Astrocyte (in vitro differentiated cells and primary cell): ENCODE measurements around the gene MAPKAPK3. TPM values are rescaled to one million over a fixed set of nuclear protein-coding genes. Genes with fewer than 3 reads are reported as not detected.

ENCODE experiments used
- DNase-seq: peaks from one replicate; pipeline ENCODE4 v3.0.0-alpha.2; 2010; ENCODE audit warnings: low read depth
- FAIRE-seq: peaks from 2 replicates; lab custom pipeline; 2011; peaks lifted over from hg19 to GRCh38; lab: Jason Lieb, UNC
- H2AFZ ChIP-seq: 2 replicates; pipeline ENCODE4 v1.6.0; 2012; ENCODE audit warnings: low read depth, low read length, inconsistent platforms
- H3K27ac ChIP-seq: 2 replicates; pipeline ENCODE4 v1.5.1; 2011; ENCODE audit warnings: low read depth, low read length, inconsistent platforms
- H3K27me3 ChIP-seq: 2 replicates; pipeline ENCODE4 v1.6.0; 2011; ENCODE audit warnings: low read length, inconsistent platforms; ENCODE audit not compliant: insufficient read depth
- H3K36me3 ChIP-seq: 2 replicates; pipeline ENCODE4 v1.5.1; 2011; ENCODE audit warnings: low read length, inconsistent platforms; ENCODE audit not compliant: insufficient read depth
- H3K4me1 ChIP-seq: 2 replicates; pipeline ENCODE4 v1.5.1; 2011; ENCODE audit warnings: low read length, inconsistent platforms; ENCODE audit not compliant: insufficient read depth
- H3K4me2 ChIP-seq: 2 replicates; pipeline ENCODE4 v1.6.0; 2012; ENCODE audit warnings: low read length, inconsistent platforms
- H3K4me3 ChIP-seq: 2 replicates; pipeline ENCODE4 v1.5.1; 2011; ENCODE audit warnings: low read depth, mild to moderate bottlenecking, low read length, inconsistent platforms; ENCODE audit not compliant: insufficient read depth
- H3K79me2 ChIP-seq: 2 replicates; pipeline ENCODE4 v1.6.0; 2012; ENCODE audit warnings: mild to moderate bottlenecking, low read length, inconsistent platforms; ENCODE audit not compliant: insufficient read depth
- H3K9ac ChIP-seq: 2 replicates; pipeline ENCODE4 v1.6.0; 2012; ENCODE audit warnings: mild to moderate bottlenecking, low read length, inconsistent platforms
- H3K9me3 ChIP-seq: 2 replicates; pipeline ENCODE4 v1.5.1; 2012; ENCODE audit warnings: low read depth, mild to moderate bottlenecking, low read length, inconsistent platforms; ENCODE audit not compliant: insufficient read depth
- H4K20me1 ChIP-seq: 2 replicates; pipeline ENCODE4 v1.6.0; 2012; ENCODE audit warnings: low read length, inconsistent platforms; ENCODE audit not compliant: insufficient read depth
- H3K27ac Mint-ChIP-seq: one replicate; pipeline ENCODE4 v1.8.0; 2021; ENCODE audit warnings: mild to moderate bottlenecking, mixed read lengths; ENCODE audit not compliant: unreplicated experiment
- H3K27me3 Mint-ChIP-seq: one replicate; pipeline ENCODE4 v1.8.0; 2021; ENCODE audit warnings: low read depth, mixed read lengths; ENCODE audit not compliant: unreplicated experiment
- H3K36me3 Mint-ChIP-seq: one replicate; pipeline ENCODE4 v1.8.0; 2021; ENCODE audit warnings: low read depth, mixed read lengths; ENCODE audit not compliant: unreplicated experiment
- H3K4me1 Mint-ChIP-seq: one replicate; pipeline ENCODE4 v1.8.0; 2021; ENCODE audit warnings: low read depth, mixed read lengths; ENCODE audit not compliant: unreplicated experiment
- H3K4me3 Mint-ChIP-seq: one replicate; pipeline ENCODE4 v1.8.0; 2021; ENCODE audit warnings: mild to moderate bottlenecking, moderate library complexity, mixed read lengths; ENCODE audit not compliant: unreplicated experiment
- H3K9me3 Mint-ChIP-seq: one replicate; pipeline ENCODE4 v1.8.0; 2021; ENCODE audit warnings: mild to moderate bottlenecking, mixed read lengths; ENCODE audit not compliant: unreplicated experiment
- EZH2 ChIP-seq: IDR thresholded peaks from 2 replicates; pipeline ENCODE4 v1.6.1; 2012; ENCODE audit warnings: mild to moderate bottlenecking, low read length, inconsistent platforms; ENCODE audit not compliant: insufficient read depth
- total RNA-seq: library from RNA; stranded (reverse); gene quantifications from 2 replicates; pipeline ENCODE4 v1.2.1, GENCODE V29; 2021
- TF ChIP-seq, protein P1 (sequence below): IDR thresholded peaks from 2 replicates; pipeline ENCODE4 v1.5.1; 2011; ENCODE audit warnings: low read depth, mild to moderate bottlenecking, inconsistent platforms, low read length, moderate library complexity; ENCODE audit not compliant: insufficient read depth

Gene MAPKAPK3
- total RNA-seq, 1 donor from 2014 or later, result 23.4 TPM

DNA sequence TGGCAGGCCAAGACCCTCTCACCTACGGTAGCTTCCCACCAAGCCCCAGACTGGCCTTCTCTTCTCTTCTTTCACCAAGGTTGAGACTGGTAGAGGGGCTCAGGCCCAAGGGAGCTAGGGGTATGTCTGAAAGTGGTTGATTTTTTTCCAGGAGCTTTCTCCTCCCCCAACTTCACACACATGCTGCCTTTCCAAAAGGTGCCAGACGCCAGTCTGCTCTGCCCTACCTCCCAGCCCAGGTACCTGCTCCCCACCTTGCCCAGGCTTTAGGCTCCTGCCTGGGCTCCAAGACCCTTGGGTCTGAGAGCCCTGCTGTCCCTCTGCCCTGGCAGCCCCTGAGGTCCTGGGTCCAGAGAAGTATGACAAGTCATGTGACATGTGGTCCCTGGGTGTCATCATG, 28.4 kb downstream of the MAPKAPK3 start:
- H3K36me3 Mint-ChIP-seq, result peaks cover 17% of the 10 kb centered on the region
- no peak for DNase-seq
- H3K4me1 ChIP-seq, result peaks cover 5% of the 10 kb centered on the region
- no peak for FAIRE-seq
- no peak for TF ChIP-seq EZH2
- TF ChIP-seq, protein P1, sequence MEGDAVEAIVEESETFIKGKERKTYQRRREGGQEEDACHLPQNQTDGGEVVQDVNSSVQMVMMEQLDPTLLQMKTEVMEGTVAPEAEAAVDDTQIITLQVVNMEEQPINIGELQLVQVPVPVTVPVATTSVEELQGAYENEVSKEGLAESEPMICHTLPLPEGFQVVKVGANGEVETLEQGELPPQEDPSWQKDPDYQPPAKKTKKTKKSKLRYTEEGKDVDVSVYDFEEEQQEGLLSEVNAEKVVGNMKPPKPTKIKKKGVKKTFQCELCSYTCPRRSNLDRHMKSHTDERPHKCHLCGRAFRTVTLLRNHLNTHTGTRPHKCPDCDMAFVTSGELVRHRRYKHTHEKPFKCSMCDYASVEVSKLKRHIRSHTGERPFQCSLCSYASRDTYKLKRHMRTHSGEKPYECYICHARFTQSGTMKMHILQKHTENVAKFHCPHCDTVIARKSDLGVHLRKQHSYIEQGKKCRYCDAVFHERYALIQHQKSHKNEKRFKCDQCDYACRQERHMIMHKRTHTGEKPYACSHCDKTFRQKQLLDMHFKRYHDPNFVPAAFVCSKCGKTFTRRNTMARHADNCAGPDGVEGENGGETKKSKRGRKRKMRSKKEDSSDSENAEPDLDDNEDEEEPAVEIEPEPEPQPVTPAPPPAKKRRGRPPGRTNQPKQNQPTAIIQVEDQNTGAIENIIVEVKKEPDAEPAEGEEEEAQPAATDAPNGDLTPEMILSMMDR, result no peak
- H3K36me3 ChIP-seq, result no peaks in the 10 kb centered on the region
- no peaks in the 10 kb centered on the region for H3K27me3 ChIP-seq
- no peak overlapping the region for H3K4me2 ChIP-seq
- H3K27ac Mint-ChIP-seq, result no peak overlapping the region
- H3K79me2 ChIP-seq, result no peaks in the 10 kb centered on the region
- H3K9me3 Mint-ChIP-seq, result peaks cover 2% of the 10 kb centered on the region
- H3K4me3 Mint-ChIP-seq, result no peak overlapping the region
- H3K4me3 ChIP-seq, result no peak overlapping the region
- peaks cover 4% of the 10 kb centered on the region for H3K27me3 Mint-ChIP-seq
- peaks cover 7% of the 10 kb centered on the region for H3K4me1 Mint-ChIP-seq
- H3K27ac ChIP-seq, result no peak overlapping the region
- H4K20me1 ChIP-seq, result peaks cover 5% of the 10 kb centered on the region
- H2AFZ ChIP-seq, result no peak overlapping the region
- H3K9me3 ChIP-seq, result no peaks in the 10 kb centered on the region
- H3K9ac ChIP-seq, result no peak overlapping the region

DNA sequence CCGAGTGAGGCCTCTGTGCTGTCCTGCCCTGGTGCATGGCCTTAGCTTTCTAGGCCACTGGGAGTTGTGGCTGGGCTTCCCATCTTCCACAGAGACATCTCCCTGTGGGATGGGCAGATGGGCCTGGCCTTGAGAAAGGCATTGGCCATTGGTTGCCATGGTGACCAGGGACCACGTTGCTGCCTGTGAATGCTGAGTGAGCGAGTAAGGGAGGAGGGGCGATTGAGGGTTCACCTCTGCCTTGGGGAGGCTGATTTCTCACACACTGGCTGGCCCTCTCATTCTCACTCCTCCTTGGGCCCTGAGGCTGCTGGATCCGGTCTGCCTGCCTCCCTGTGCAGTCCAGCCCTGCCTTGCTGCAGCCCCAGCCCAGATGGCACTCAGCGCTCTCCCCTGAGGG, 31.4 kb downstream of the MAPKAPK3 start:
- no peak overlapping the region for H3K4me2 ChIP-seq
- H3K36me3 Mint-ChIP-seq, result peaks cover 5% of the 10 kb centered on the region
- no peaks in the 10 kb centered on the region for H3K36me3 ChIP-seq
- H2AFZ ChIP-seq, result no peak overlapping the region
- H3K9me3 Mint-ChIP-seq, result peaks cover 2% of the 10 kb centered on the region
- H3K79me2 ChIP-seq, result no peaks in the 10 kb centered on the region
- no peaks in the 10 kb centered on the region for H3K9me3 ChIP-seq
- H3K4me1 ChIP-seq, result peaks cover 5% of the 10 kb centered on the region
- H3K4me3 ChIP-seq, result no peak overlapping the region
- H3K27me3 ChIP-seq, result no peaks in the 10 kb centered on the region
- H3K27me3 Mint-ChIP-seq, result peaks cover 11% of the 10 kb centered on the region
- no peak overlapping the region for H3K27ac ChIP-seq
- no peak for TF ChIP-seq EZH2
- FAIRE-seq, result no peak
- peaks cover 9% of the 10 kb centered on the region for H3K4me1 Mint-ChIP-seq
- no peaks in the 10 kb centered on the region for H4K20me1 ChIP-seq
- DNase-seq, result no peak
- H3K27ac Mint-ChIP-seq, result no peak overlapping the region
- no peak overlapping the region for H3K4me3 Mint-ChIP-seq
- H3K9ac ChIP-seq, result no peak overlapping the region

DNA sequence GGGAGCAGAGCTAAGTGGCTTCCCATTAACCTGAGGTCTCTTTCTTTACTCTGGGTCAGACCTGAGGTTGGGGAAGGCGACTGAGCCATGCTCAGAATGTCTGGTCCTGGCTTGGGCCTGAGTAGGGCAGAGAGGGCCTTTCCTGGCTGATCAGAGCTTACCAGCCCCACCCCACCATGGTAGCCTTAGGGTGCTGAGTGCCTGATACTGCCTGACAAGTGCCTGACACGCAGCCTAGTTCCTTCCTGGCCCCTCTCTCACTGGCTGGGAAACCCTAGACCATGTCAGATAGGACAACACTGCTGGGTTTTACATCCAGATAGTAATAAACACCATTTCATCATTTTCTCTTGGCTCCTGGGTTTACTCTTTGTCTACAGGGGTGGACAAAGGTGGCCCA, 32.0 kb downstream of the MAPKAPK3 start:
- Histone ChIP-seq H3K4me3 (no peak overlapping the region), H3K4me2 (no peak overlapping the region), H3K4me1 (peaks cover 5% of the 10 kb centered on the region), H3K9me3 (no peaks in the 10 kb centered on the region), H3K27ac (no peak overlapping the region), H3K9ac (no peak overlapping the region), H3K79me2 (no peaks in the 10 kb centered on the region), H3K36me3 (no peaks in the 10 kb centered on the region), H4K20me1 (no peaks in the 10 kb centered on the region), H2AFZ (no peak overlapping the region), H3K27me3 (no peaks in the 10 kb centered on the region)
- Mint-ChIP-seq H3K27me3 (peaks cover 17% of the 10 kb centered on the region), H3K36me3 (peaks cover 5% of the 10 kb centered on the region), H3K9me3 (peaks cover 2% of the 10 kb centered on the region), H3K4me3 (no peak overlapping the region), H3K4me1 (peaks cover 9% of the 10 kb centered on the region), H3K27ac (no peak overlapping the region)
- DNase-seq (no peak), FAIRE-seq (no peak)
- no peak for TF ChIP-seq EZH2
- TF ChIP-seq, protein P1, result no peak
